Measurements from ENCODE around the gene PROSER1. TPM values are rescaled to one million over a fixed set of nuclear protein-coding genes. Genes with fewer than 3 reads are reported as not detected.

Gene PROSER1
- total and polyA plus RNA-seq, 10 of the 15 experiments (the other 5 are each of a cell fraction or from before 2014, with no cell fraction given) = 14.3 to 66.0 (median 26.9) TPM

DNA sequence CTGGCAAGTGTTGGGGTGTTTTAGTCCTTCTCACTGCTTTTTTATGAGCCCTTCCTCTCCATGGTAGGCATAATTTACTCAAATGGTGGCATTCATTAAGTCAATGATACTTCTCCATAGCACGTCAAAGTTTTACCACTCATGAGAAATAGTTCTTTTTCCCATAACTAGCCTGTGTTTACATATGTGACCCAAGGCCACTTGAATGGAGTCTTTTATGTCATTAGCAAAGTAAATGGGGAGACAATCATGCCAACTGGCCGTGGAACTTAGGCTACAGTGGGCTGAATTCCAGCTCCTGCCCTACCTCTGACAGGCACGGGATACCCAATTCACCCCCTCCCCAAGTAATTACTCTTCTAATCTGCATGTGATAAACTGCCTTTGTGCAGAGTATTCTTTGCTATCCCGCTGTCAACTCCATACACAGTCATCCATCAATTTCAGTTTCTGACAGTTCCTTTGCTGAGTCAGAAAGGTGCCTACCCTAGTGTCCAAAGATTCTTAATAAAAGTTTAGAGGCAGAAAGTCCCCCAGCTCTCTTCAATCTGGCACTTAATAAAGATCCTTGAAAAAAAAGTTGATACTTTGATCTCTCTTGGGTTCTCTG, 16.9 kb downstream of the PROSER1 start (continued):
- TF ChIP-seq, protein P1, sequence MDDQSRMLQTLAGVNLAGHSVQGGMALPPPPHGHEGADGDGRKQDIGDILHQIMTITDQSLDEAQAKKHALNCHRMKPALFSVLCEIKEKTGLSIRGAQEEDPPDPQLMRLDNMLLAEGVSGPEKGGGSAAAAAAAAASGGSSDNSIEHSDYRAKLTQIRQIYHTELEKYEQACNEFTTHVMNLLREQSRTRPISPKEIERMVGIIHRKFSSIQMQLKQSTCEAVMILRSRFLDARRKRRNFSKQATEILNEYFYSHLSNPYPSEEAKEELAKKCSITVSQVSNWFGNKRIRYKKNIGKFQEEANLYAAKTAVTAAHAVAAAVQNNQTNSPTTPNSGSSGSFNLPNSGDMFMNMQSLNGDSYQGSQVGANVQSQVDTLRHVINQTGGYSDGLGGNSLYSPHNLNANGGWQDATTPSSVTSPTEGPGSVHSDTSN (IDR thresholded peaks at IDR 0.05; ENCODE audit: insufficient replicate concordance, low read depth, low read length) = no peak
- TF ChIP-seq BACH1 (IDR thresholded peaks at IDR 0.05; ENCODE audit: borderline replicate concordance) = no peak

DNA sequence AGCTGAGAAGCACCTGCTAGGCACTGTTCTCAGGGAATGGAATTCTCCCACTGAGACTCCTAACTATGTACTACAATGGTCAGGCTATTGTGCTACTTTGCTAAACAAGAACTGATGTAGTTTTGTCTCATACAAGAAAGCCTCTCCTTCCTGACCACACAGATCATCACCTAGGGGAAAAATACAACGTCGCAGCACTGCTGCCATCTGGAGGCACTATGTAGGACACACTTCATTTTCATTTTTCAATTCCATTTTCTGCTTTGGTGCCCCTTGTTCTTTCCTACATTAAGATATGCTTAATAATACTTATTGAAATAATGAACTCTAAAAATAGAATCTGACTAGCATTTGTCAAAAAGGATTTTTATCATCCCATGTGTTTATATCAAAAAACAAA, 21.1 kb downstream of the PROSER1 start:
- ChIA-PET SMC1A (ENCODE audit: uncharacterized antibody, unreplicated experiment) (interaction anchor here (0.7 to 2.4 kb wide), 7 partner anchors 9 to 249 kb away, joined by 3 to 8 read pairs (median 3); no protein-coding TSS in a partner anchor), CTCF (interaction anchor here (0.9 to 2.9 kb wide), 15 partner anchors 10 to 599 kb away, joined by 3 to 13 read pairs (median 4); partner anchors contain the start of genes NHLRC3 and PROSER1), RAD21 (ENCODE audit: unreplicated experiment) (interaction anchor here (0.6 to 2.3 kb wide), 3 partner anchors 20 to 599 kb away, joined by 3 to 12 read pairs (median 3); partner anchors contain the start of gene PROSER1), POLR2A (no interaction called here)
- DNase-seq (ENCODE audit: low read depth, low spot score) (no peak), ATAC-seq (peak; percentile 86), FAIRE-seq (peak; percentile 95)
- WGBS (ENCODE audit: insufficient coverage, insufficient replicate concordance, low lambda C conversion rate, missing lambda C conversion rate) = 0% methylated on average over 2 of the region's 2 CpGs
- Histone ChIP-seq H4K20me1 (ENCODE audit: control insufficient read depth, insufficient read depth) (no peaks in the 10 kb centered on the region), H3K9ac (ENCODE audit: control insufficient read depth, insufficient read depth, low read length) (no peak overlapping the region), H3K9me3 (replicated peaks; ENCODE audit: control insufficient read depth, insufficient read depth, low read length) (no peaks in the 10 kb centered on the region), H2AFZ (ENCODE audit: control insufficient read depth, low read depth, low read length) (no peak overlapping the region), H3K79me2 (ENCODE audit: control insufficient read depth, insufficient read depth, low read length) (no peaks in the 10 kb centered on the region), H3K4me1 (ENCODE audit: control insufficient read depth, insufficient read depth, low read length) (no peaks in the 10 kb centered on the region), H3K27ac (ENCODE audit: control insufficient read depth, insufficient read depth) (peak overlapping the region; percentile 20; the same call in 1 of the 2 replicates), H3K36me3 (ENCODE audit: control insufficient read depth in 2 of 2, insufficient read depth in 2 of 2, low read length in 1 of 2) (peaks cover 20 to 44% of the 10 kb centered on the region in 2 experiments), H3K4me3 (no peak overlapping the region), H3K4me2 (ENCODE audit: control insufficient read depth, insufficient read depth) (no peak overlapping the region), H3K27me3 (replicated peaks in 1 of 2; ENCODE audit: control insufficient read depth in 2 of 2, insufficient read depth in 2 of 2, low read length in 1 of 2) (no peaks in the 10 kb centered on the region)
- no TSS peak for BruUV-seq (replicated peaks)
- TF ChIP-seq RUNX3 (IDR thresholded peaks at IDR 0.05; ENCODE audit: low read length) = peak; percentile 43; the same call in 1 of the 2 replicates
- TF ChIP-seq, protein P2, sequence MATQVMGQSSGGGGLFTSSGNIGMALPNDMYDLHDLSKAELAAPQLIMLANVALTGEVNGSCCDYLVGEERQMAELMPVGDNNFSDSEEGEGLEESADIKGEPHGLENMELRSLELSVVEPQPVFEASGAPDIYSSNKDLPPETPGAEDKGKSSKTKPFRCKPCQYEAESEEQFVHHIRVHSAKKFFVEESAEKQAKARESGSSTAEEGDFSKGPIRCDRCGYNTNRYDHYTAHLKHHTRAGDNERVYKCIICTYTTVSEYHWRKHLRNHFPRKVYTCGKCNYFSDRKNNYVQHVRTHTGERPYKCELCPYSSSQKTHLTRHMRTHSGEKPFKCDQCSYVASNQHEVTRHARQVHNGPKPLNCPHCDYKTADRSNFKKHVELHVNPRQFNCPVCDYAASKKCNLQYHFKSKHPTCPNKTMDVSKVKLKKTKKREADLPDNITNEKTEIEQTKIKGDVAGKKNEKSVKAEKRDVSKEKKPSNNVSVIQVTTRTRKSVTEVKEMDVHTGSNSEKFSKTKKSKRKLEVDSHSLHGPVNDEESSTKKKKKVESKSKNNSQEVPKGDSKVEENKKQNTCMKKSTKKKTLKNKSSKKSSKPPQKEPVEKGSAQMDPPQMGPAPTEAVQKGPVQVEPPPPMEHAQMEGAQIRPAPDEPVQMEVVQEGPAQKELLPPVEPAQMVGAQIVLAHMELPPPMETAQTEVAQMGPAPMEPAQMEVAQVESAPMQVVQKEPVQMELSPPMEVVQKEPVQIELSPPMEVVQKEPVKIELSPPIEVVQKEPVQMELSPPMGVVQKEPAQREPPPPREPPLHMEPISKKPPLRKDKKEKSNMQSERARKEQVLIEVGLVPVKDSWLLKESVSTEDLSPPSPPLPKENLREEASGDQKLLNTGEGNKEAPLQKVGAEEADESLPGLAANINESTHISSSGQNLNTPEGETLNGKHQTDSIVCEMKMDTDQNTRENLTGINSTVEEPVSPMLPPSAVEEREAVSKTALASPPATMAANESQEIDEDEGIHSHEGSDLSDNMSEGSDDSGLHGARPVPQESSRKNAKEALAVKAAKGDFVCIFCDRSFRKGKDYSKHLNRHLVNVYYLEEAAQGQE (IDR thresholded peaks at IDR 0.05; ENCODE audit: low read depth, low read length) = no peak
- TF ChIP-seq, protein P3, sequence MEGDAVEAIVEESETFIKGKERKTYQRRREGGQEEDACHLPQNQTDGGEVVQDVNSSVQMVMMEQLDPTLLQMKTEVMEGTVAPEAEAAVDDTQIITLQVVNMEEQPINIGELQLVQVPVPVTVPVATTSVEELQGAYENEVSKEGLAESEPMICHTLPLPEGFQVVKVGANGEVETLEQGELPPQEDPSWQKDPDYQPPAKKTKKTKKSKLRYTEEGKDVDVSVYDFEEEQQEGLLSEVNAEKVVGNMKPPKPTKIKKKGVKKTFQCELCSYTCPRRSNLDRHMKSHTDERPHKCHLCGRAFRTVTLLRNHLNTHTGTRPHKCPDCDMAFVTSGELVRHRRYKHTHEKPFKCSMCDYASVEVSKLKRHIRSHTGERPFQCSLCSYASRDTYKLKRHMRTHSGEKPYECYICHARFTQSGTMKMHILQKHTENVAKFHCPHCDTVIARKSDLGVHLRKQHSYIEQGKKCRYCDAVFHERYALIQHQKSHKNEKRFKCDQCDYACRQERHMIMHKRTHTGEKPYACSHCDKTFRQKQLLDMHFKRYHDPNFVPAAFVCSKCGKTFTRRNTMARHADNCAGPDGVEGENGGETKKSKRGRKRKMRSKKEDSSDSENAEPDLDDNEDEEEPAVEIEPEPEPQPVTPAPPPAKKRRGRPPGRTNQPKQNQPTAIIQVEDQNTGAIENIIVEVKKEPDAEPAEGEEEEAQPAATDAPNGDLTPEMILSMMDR (IDR thresholded peaks at IDR 0.05 in 2 of 3, conservative IDR thresholded peaks at IDR 0.05 in 1 of 3; ENCODE audit: control insufficient read depth in 2 of 3, extremely low read depth in 1 of 3, insufficient read depth in 1 of 3, low read depth in 3 of 3, low read length in 3 of 3) = peak; percentile 61 to 66 (median 65)
- peak; percentile 52 for TF ChIP-seq RAD21 (IDR thresholded peaks at IDR 0.05; ENCODE audit: insufficient read depth, low read depth, low read length)
- TF ChIP-seq SMC3 (IDR thresholded peaks at IDR 0.05; ENCODE audit: borderline replicate concordance, low read length) = no peak; the same call in 1 of the 2 replicates
- in situ Hi-C loops (cut with MboI) (no loop called here), intact Hi-C loops (cut with micrococcal nuclease; ENCODE audit: unreplicated experiment) (loop anchor here (5.0 kb wide), 1 partner anchor 104 kb away; no protein-coding TSS in a partner anchor)

All from GM12878 (cell line).